Large intestine (tissue), 3 donors: ENCODE results near the gene EVI5L. TPM values are rescaled to one million over a fixed set of nuclear protein-coding genes. Genes with fewer than 3 reads are reported as not detected.

ENCODE experiments used
- DNase-seq, 2 donors: peaks; one replicate each; pipeline versions ENCODE4 v3.0.0 to v3.0.0-alpha.2; 2013
- H3K27ac ChIP-seq: one replicate; pipeline ENCODE4 v1.5.1; 2013; ENCODE audit warnings: low read length
- H3K27me3 ChIP-seq: 2 replicates; pipeline ENCODE4 v1.6.1; 2013; ENCODE audit warnings: low read length; ENCODE audit not compliant: control insufficient read depth, insufficient read depth
- H3K36me3 ChIP-seq: 2 replicates; pipeline ENCODE4 v1.6.1; 2013; ENCODE audit warnings: low read length; ENCODE audit not compliant: control insufficient read depth, insufficient read depth
- H3K4me1 ChIP-seq: one replicate; pipeline ENCODE4 v1.6.1; 2013; ENCODE audit warnings: low read length; ENCODE audit not compliant: control insufficient read depth, insufficient read depth
- H3K4me3 ChIP-seq: one replicate; pipeline ENCODE4 v1.5.1; 2013; ENCODE audit warnings: low read length
- H3K9me3 ChIP-seq: one replicate; pipeline ENCODE4 v1.6.1; 2013; ENCODE audit warnings: mild to moderate bottlenecking, low read depth, low read length, moderate library complexity; ENCODE audit not compliant: control insufficient read depth
- WGBS: methylation state at CpG from one replicate; pipeline ENCODE4 v1.1.5; 2013; ENCODE audit warnings: low lambda C conversion rate; ENCODE audit not compliant: insufficient coverage; 5-methylcytosine and 5-hydroxymethylcytosine counted together
- polyA plus RNA-seq: library from polyadenylated mRNA; unstranded; fragments of 120-200 nt; gene quantifications from one replicate; pipeline ENCODE4 v1.2.1, GENCODE V29; 2013

The EVI5L gene
- polyA plus RNA-seq, 1 donor = 9.3 TPM

DNA sequence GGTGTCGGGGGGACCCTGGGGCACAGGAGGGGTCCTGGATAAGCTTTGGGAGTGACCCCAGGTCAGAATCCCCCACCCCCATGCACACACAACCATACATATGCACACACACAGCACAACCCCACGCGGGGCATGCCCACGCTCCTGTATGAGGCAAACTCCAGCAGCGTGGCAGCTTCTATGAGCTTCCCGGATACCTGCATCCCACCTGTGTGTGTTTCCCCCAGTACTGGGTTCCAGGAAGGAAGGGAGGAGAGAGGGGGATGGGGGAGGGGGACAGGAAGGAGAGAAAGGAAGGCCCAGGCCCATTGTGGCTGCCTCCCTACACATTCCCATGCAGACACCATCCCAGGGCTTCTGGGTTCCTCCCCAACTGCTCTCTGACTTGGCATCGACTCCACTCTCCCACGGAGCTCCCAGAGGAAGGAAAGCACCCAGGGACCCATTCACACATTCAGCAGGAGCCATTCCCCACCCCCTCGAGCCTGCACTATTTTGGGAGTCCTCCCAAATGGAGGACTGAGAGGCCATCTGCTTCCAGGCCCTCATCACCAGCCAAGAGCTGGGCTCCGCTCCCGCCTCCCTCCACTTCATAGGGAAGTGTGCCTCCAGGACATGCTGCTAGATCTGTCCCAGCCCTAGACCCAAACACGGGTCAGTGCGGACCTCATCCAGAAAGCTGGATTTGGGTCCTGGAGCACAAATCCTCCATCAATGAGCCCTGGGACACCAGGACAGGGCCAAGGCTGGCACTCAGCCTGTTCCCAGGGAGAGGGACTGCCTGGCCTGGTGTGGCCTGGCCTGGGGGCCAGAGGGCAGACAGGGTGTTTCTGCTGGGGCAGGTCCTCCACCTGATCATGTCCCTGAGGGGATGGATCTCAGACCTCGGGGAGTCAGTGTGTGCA is 30.9 kb downstream of the EVI5L start:
- Histone ChIP-seq H3K4me1 (peaks cover 22% of the 10 kb centered on the region), H3K27ac (no peak overlapping the region), H3K9me3 (peaks cover 17% of the 10 kb centered on the region), H3K36me3 (peaks cover 12% of the 10 kb centered on the region), H3K27me3 (peaks cover 49% of the 10 kb centered on the region), H3K4me3 (no peak overlapping the region)
- no peak for DNase-seq
- WGBS = 100% methylated on average over 1 of the region's 14 CpGs

DNA sequence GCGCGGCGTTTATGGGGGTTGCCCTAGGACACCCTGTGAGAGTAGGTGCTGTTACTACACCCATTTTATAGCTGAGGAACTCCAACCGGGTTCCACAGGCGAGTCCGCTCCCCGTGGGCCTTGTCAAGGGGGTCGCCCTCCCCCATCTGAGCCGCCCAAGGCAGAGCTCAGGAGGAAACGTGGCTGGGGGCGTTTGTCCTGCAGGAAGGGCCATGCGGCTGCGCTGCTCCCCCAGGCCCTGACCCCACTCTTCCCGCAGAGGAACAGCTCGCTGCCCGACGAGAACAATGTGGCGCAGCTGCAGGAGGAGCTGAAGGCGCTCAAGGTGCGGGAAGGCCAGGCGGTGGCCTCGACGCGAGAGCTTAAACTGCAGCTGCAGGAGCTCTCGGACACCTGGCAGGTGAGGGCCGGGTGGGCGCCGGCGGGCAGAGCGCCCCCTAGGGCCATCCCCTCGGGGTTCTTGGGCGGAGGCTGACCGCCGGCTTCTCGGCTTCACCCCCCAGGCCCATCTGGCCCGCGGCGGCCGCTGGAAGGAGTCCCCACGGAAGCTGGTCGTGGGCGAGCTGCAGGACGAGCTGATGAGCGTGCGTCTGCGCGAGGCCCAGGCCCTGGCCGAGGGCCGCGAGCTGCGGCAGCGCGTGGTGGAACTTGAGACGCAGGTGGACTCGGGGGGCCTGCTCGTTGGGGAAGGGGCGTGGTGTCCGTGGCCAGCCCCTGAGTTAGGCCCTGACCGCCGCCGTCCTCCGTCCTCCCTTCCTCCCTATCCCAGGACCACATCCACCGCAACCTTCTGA is 31.8 kb downstream of the EVI5L start:
- DNase-seq = no peak
- WGBS = no CpG with 5 or more reads among the region's 63 CpGs
- Histone ChIP-seq H3K27me3 (peaks cover 55% of the 10 kb centered on the region), H3K4me1 (peaks cover 22% of the 10 kb centered on the region), H3K36me3 (peaks cover 12% of the 10 kb centered on the region), H3K27ac (no peak overlapping the region), H3K9me3 (peaks cover 17% of the 10 kb centered on the region), H3K4me3 (peak overlapping the region; percentile 32)

DNA sequence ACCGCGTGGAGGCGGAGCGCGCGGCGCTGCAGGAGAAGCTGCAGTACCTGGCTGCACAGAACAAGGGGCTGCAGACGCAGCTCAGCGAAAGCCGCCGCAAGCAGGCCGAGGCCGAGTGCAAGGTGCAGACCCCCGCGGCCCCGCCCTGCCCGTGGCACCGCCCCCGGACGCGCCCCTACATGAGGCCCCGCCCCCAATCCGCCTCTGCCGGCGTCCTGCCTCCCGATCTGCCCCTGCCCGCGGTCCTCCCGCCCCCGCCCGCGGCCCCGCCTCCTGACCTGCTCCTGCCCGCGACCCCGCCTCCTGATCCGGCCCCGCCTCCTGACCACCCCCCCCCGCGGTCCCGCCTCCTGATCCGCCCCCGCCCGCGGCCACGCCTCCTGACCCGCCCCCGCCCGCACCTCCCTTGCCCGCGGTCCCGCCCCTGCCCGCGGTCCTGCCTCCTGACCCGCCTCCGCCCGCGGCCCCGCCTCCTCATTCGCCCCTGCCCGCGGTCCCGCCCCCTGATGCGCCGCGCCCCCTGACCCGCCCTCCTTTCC is 32.5 kb downstream of the EVI5L start:
- peaks cover 17% of the 10 kb centered on the region for H3K9me3 ChIP-seq
- H3K4me1 ChIP-seq = peaks cover 22% of the 10 kb centered on the region
- peak; percentile 71 to 75 for DNase-seq
- H3K36me3 ChIP-seq = peaks cover 12% of the 10 kb centered on the region
- WGBS = no CpG with 5 or more reads among the region's 67 CpGs
- peak overlapping the region; percentile 32 for H3K4me3 ChIP-seq
- H3K27ac ChIP-seq = no peak overlapping the region
- H3K27me3 ChIP-seq = peaks cover 61% of the 10 kb centered on the region

DNA sequence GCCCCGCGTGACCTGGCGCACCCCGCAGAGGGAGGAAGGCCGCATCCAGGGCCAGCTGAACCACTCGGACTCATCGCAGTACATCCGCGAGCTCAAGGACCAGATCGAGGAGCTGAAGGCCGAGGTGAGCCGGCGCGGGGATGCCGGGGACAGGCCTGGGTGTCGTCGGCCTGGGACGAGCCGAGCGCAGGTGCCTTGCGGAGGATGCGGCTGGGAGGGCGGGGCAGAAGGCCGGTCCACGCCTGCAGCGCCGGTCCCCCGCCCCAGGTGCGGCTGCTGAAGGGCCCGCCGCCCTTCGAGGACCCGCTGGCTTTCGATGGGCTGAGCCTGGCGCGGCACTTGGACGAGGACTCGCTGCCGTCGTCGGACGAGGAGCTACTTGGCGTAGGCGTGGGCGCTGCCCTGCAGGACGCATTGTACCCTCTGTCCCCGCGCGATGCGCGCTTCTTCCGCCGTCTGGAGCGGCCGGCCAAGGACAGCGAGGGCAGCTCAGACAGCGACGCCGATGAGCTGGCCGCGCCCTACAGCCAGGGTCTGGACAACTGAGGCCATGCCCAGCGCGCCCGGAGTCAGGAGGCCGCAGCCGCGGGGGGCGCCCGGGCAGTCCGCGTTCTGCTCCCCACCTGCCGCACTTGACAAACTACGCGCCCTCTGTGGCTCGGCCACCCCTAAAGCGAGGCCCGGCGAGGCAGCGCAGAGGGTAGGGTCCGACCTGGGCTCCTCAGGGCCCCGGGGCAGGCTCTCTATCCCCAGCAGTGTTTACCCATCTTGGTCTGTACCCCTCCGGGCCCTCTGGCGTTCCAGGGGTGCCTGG is 33.3 kb downstream of the EVI5L start:
- H3K36me3 ChIP-seq = peaks cover 12% of the 10 kb centered on the region
- no peak for DNase-seq
- WGBS = no CpG with 5 or more reads among the region's 83 CpGs
- no peak overlapping the region for H3K27ac ChIP-seq
- no peak overlapping the region for H3K4me3 ChIP-seq
- H3K27me3 ChIP-seq = peaks cover 63% of the 10 kb centered on the region
- peaks cover 18% of the 10 kb centered on the region for H3K4me1 ChIP-seq
- peaks cover 17% of the 10 kb centered on the region for H3K9me3 ChIP-seq

DNA sequence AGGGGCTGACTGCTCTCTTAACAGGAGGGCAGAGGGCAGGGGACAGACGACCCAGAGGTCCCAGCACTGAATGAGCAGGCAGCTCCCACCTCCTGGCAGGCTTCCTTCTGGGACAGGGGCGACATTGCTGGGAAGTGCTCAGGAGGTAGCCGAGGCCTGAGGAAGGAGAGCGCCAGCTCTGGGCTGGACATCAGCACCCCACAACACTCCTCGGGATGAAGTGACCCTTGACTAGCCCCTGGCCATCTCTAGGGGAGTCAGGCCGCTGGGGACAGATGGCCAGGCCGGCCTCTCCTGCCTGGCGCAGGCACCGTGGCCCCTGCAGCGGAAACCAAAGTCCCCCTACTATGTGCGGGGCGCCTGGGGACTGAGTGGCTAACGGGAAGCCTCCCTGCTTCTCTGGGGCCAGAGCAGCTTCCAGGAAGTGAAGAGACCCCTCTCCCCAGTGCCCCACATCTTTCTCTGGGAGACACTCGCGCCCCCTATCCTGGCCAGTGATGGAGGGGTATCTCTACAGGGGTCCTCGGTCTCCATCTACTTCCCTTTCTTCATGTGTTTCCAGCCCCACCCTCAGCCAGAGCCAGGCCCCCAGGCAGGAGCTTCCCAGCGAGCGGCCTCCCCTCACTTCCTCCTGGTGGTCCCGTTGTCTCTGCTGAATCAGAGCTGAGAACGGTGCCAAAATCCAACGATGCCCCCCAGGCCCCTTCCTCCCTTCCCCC is 34.1 kb downstream of the EVI5L start:
- H3K27me3 ChIP-seq = peaks cover 63% of the 10 kb centered on the region
- no peak overlapping the region for H3K27ac ChIP-seq
- WGBS = no CpG with 5 or more reads among the region's 21 CpGs
- no peak for DNase-seq
- peaks cover 12% of the 10 kb centered on the region for H3K36me3 ChIP-seq
- H3K9me3 ChIP-seq = peaks cover 17% of the 10 kb centered on the region
- peaks cover 21% of the 10 kb centered on the region for H3K4me1 ChIP-seq
- H3K4me3 ChIP-seq = no peak overlapping the region

DNA sequence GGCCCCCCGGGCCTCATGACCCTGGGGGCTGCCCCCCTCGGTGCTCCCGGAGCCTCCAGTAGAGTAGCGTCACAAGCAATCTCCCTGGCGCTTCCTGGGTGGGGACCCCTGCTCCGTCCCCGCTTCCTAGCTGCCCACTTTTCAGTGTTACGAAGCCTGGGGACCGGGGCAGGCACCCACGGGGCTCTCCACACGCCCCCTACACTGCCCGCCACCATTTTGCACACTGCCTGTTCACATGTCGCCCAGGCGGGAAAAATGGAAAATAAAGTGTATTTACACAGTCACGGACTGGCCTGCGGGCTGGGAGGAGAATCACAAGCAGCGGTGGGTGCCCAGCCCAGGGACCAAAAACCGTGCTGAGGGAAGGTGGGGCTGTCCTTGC is 34.7 kb downstream of the EVI5L start:
- Histone ChIP-seq H3K27me3 (peaks cover 63% of the 10 kb centered on the region), H3K4me3 (no peak overlapping the region), H3K27ac (no peak overlapping the region), H3K4me1 (peaks cover 21% of the 10 kb centered on the region), H3K9me3 (peaks cover 17% of the 10 kb centered on the region), H3K36me3 (peaks cover 6% of the 10 kb centered on the region)
- no CpG with 5 or more reads among the region's 18 CpGs for WGBS
- DNase-seq = no peak

DNA sequence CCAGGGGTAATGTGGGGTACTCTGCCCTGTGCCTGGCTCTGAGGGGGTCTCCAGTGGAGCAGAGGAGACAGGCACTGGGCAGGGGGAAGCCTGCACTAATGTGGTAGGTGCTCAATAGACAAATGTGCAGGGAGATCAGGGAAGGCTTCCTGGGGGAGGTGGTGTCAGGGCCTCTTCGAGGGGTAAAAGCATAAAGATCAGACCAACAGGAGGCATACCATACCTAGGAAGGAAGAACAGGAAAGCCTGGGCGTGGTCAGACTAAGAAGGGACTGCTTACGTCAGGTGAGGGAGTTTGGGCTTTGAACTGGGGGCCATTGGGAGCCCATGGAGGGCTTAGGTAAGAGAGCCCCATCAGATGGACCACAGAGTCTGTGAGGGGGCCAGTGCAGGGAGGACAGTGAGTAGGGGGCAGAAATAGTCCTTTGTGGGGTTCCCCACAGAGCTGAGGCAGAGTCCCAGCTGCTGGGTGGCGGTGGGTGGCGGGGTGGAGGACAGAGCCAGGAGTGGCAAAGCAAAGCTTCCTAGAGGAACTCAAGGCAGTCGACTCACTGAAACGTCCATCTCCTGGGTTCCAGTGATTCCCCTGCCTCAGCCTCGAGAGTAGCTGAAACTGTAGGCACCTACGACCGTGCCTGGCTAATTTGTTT is 35.4 kb downstream of the EVI5L start:
- Histone ChIP-seq H3K4me1 (peaks cover 24% of the 10 kb centered on the region), H3K27ac (no peak overlapping the region), H3K4me3 (no peak overlapping the region), H3K27me3 (peaks cover 62% of the 10 kb centered on the region), H3K36me3 (peaks cover 2% of the 10 kb centered on the region), H3K9me3 (peaks cover 17% of the 10 kb centered on the region)
- no peak for DNase-seq
- WGBS = no CpG with 5 or more reads among the region's 10 CpGs

DNA sequence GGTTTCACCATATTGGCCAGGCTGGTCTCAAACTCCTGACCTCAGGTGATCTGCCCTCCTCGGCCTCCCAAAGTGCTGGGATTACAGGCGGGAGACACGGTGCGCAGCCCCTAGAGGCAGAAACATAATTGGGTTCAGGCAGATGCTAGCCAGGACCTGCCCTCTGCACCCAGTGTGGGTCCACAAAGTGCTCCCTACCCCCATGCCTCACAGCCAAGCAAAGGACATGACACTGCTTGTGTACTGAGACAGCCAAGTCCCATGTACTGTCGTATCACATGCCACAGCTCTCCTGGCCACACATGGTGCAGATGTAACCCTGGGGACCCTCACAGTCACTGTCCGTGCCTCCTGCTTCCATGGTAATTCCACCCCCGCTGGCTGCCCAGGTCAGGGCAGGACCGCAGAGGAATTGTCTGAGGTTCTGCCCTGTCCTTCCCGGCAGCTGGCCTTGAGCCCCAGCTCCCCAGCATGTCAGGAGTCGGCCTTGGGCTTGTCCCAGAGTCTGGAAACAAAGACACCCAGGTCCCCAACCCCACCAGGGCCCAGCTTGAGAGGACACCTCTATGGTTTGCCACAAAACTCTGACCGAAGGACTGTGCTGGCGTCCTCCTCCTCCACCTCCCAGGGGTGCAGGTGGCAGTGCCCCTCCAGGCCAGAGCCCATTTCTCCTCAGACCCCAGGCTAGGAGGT is 36.5 kb downstream of the EVI5L start:
- DNase-seq = no peak
- peaks cover 19% of the 10 kb centered on the region for H3K9me3 ChIP-seq
- no peak overlapping the region for H3K27ac ChIP-seq
- H3K4me1 ChIP-seq = peaks cover 24% of the 10 kb centered on the region
- no peaks in the 10 kb centered on the region for H3K36me3 ChIP-seq
- no CpG with 5 or more reads among the region's 12 CpGs for WGBS
- H3K27me3 ChIP-seq = peaks cover 51% of the 10 kb centered on the region
- no peak overlapping the region for H3K4me3 ChIP-seq
